Measurements from ENCODE around the gene DR1. TPM values are rescaled to one million over a fixed set of nuclear protein-coding genes. Genes with fewer than 3 reads are reported as not detected.
A peak's percentile ranks its signal among the peaks of the same experiment; 100 is the strongest.

The DR1 gene
- total and polyA plus RNA-seq, 2 of the 13 experiments (the other 11 are each of a cell fraction or from before 2014, with no cell fraction given) = 17.8 to 42.3 TPM

DNA sequence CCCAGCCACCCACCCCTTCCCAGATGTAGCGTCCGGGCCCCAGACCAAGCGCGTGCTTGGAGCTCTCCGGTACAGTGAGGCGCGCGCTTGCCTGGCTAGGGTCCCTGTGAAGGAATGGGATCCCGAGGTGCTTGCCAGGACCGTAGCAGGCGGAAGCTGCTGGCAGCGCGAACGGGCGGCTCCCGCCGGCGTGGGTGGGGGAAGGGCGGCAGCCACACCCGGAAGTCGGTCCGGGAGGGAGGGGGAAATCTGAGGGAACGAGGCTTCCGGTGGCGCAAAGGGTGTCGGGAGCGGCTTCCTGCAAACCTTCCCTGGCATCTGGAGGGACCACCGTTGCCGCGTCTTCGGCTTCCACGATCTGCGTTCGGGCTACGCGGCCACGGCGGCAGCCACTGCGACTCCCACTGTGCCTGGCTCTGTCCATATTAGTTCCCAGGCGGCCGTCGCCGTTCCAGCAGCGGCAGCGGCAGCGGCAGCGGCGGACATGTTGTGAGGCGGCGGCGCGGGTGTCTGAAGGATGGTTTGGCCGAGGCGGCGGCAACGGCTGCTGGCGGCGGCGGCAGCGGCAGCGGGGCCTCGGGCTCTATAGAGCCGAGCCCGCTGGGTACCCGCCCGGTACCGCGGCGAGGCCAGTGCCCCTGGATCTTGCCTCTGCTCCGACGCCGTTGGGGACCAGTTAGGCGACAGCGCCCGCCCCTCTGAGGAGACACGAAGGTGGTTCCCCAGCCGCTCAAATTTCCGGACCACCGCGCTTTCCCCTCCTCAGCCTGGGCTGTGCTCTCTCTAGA, at the start of gene DR1 (continued):
- TF ChIP-seq, protein P1, sequence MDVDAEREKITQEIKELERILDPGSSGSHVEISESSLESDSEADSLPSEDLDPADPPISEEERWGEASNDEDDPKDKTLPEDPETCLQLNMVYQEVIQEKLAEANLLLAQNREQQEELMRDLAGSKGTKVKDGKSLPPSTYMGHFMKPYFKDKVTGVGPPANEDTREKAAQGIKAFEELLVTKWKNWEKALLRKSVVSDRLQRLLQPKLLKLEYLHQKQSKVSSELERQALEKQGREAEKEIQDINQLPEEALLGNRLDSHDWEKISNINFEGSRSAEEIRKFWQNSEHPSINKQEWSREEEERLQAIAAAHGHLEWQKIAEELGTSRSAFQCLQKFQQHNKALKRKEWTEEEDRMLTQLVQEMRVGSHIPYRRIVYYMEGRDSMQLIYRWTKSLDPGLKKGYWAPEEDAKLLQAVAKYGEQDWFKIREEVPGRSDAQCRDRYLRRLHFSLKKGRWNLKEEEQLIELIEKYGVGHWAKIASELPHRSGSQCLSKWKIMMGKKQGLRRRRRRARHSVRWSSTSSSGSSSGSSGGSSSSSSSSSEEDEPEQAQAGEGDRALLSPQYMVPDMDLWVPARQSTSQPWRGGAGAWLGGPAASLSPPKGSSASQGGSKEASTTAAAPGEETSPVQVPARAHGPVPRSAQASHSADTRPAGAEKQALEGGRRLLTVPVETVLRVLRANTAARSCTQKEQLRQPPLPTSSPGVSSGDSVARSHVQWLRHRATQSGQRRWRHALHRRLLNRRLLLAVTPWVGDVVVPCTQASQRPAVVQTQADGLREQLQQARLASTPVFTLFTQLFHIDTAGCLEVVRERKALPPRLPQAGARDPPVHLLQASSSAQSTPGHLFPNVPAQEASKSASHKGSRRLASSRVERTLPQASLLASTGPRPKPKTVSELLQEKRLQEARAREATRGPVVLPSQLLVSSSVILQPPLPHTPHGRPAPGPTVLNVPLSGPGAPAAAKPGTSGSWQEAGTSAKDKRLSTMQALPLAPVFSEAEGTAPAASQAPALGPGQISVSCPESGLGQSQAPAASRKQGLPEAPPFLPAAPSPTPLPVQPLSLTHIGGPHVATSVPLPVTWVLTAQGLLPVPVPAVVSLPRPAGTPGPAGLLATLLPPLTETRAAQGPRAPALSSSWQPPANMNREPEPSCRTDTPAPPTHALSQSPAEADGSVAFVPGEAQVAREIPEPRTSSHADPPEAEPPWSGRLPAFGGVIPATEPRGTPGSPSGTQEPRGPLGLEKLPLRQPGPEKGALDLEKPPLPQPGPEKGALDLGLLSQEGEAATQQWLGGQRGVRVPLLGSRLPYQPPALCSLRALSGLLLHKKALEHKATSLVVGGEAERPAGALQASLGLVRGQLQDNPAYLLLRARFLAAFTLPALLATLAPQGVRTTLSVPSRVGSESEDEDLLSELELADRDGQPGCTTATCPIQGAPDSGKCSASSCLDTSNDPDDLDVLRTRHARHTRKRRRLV (CRISPR knock-in tag; IDR thresholded peaks at IDR 0.05) = peak; percentile 90
- peak; percentile 63; the same call in 1 of the 2 replicates for TF ChIP-seq KDM5A (IDR thresholded peaks at IDR 0.05; ENCODE audit: borderline replicate concordance, low read length)
- TF ChIP-seq ZNF138 (CRISPR knock-in tag; IDR thresholded peaks at IDR 0.05; ENCODE audit: low read depth) = no peak; the same call in 1 of the 2 replicates
- TF ChIP-seq, protein P2, sequence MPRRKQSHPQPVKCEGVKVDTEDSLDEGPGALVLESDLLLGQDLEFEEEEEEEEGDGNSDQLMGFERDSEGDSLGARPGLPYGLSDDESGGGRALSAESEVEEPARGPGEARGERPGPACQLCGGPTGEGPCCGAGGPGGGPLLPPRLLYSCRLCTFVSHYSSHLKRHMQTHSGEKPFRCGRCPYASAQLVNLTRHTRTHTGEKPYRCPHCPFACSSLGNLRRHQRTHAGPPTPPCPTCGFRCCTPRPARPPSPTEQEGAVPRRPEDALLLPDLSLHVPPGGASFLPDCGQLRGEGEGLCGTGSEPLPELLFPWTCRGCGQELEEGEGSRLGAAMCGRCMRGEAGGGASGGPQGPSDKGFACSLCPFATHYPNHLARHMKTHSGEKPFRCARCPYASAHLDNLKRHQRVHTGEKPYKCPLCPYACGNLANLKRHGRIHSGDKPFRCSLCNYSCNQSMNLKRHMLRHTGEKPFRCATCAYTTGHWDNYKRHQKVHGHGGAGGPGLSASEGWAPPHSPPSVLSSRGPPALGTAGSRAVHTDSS (CRISPR knock-in tag; conservative IDR thresholded peaks at IDR 0.05) = peak; percentile 16; the same call in 1 of the 2 replicates
- peak; percentile 70; the same call in 1 of the 2 replicates for TF ChIP-seq ZNF235 (CRISPR knock-in tag; IDR thresholded peaks at IDR 0.05; ENCODE audit: borderline replicate concordance)
- peak; percentile 89 for TF ChIP-seq ZBTB14 (CRISPR knock-in tag; IDR thresholded peaks at IDR 0.05)
- TF ChIP-seq NBN (conservative IDR thresholded peaks at IDR 0.05) = no peak
- TF ChIP-seq, protein P3, sequence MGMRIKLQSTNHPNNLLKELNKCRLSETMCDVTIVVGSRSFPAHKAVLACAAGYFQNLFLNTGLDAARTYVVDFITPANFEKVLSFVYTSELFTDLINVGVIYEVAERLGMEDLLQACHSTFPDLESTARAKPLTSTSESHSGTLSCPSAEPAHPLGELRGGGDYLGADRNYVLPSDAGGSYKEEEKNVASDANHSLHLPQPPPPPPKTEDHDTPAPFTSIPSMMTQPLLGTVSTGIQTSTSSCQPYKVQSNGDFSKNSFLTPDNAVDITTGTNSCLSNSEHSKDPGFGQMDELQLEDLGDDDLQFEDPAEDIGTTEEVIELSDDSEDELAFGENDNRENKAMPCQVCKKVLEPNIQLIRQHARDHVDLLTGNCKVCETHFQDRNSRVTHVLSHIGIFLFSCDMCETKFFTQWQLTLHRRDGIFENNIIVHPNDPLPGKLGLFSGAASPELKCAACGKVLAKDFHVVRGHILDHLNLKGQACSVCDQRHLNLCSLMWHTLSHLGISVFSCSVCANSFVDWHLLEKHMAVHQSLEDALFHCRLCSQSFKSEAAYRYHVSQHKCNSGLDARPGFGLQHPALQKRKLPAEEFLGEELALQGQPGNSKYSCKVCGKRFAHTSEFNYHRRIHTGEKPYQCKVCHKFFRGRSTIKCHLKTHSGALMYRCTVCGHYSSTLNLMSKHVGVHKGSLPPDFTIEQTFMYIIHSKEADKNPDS (CRISPR knock-in tag; IDR thresholded peaks at IDR 0.05) = peak; percentile 90
- TF ChIP-seq ZNF703 (CRISPR knock-in tag; IDR thresholded peaks at IDR 0.05; ENCODE audit: borderline replicate concordance) = 0 out of 2 replicates have a peak, but pooled peaks have one; percentile 63

All from HepG2 (cell line).